Mesothelial cell of epicardium (in vitro differentiated cells): ENCODE results near the gene SLC26A8. TPM values are rescaled to one million over a fixed set of nuclear protein-coding genes. Genes with fewer than 3 reads are reported as not detected.
"Not testable (repeated sequence)": the region's sequence is repeated elsewhere in the genome, so short reads cannot be mapped to it uniquely, and the experiment has no call there.

ENCODE experiments used
- DNase-seq, 2 experiments: peaks; one replicate each; pipeline ENCODE4 v3.0.0; 2021; ENCODE audit warnings: low spot score in 2 of 2; ENCODE audit not compliant: unreplicated experiment in 2 of 2
- H3K27ac Mint-ChIP-seq: 2 replicates; pipeline ENCODE4 v1.8.0; 2021; ENCODE audit warnings: mixed read lengths
- H3K27me3 Mint-ChIP-seq: 2 replicates; pipeline ENCODE4 v1.8.0; 2021; ENCODE audit warnings: low read depth, mixed read lengths
- H3K36me3 Mint-ChIP-seq: 2 replicates; pipeline ENCODE4 v1.8.0; 2021; ENCODE audit warnings: mixed read lengths
- H3K4me1 Mint-ChIP-seq: 2 replicates; pipeline ENCODE4 v1.8.0; 2021; ENCODE audit warnings: mixed read lengths
- H3K4me3 Mint-ChIP-seq: 2 replicates; pipeline ENCODE4 v1.8.0; 2021; ENCODE audit warnings: mild to moderate bottlenecking, moderate library complexity, mixed read lengths
- H3K9me3 Mint-ChIP-seq: 2 replicates; pipeline ENCODE4 v1.8.0; 2021; ENCODE audit warnings: mixed read lengths
- CTCF ChIP-seq: fragments of 200-600 bp; sonication (generic); IDR thresholded peaks from one replicate; pipeline ENCODE4 v1.5.0; 2021; ENCODE audit warnings: antibody characterized with exemption; ENCODE audit not compliant: unreplicated experiment
- total RNA-seq: library from RNA; stranded (reverse); gene quantifications from 3 replicates; pipeline ENCODE4 v1.2.1, GENCODE V29; 2021

Gene SLC26A8
- total RNA-seq, 1 donor from 2014 or later, result 0.29 TPM

- no peak overlapping the region for H3K4me3 Mint-ChIP-seq
- peaks cover 5% of the 10 kb centered on the region for H3K4me1 Mint-ChIP-seq
- H3K27ac Mint-ChIP-seq, result no peak overlapping the region
- no peak for TF ChIP-seq CTCF
- H3K27me3 Mint-ChIP-seq, result no peaks in the 10 kb centered on the region
- no peaks in the 10 kb centered on the region for H3K36me3 Mint-ChIP-seq
- no peaks in the 10 kb centered on the region for H3K9me3 Mint-ChIP-seq
- no peak for DNase-seq
These were observed 69.4 kb downstream of the SLC26A8 start for GRCh38 chr6:35955071-35955470.

GRCh38 chr6:35954333-35954732, 70.1 kb downstream of the SLC26A8 start:
- Mint-ChIP-seq H3K36me3 (no peaks in the 10 kb centered on the region), H3K27ac (no peak overlapping the region), H3K4me3 (no peak overlapping the region), H3K9me3 (no peaks in the 10 kb centered on the region), H3K27me3 (no peaks in the 10 kb centered on the region), H3K4me1 (peaks cover 5% of the 10 kb centered on the region)
- no peak for DNase-seq
- no peak for TF ChIP-seq CTCF

- no peaks in the 10 kb centered on the region for H3K27me3 Mint-ChIP-seq
- no peak overlapping the region for H3K4me3 Mint-ChIP-seq
- H3K27ac Mint-ChIP-seq, result no peak overlapping the region
- no peak for TF ChIP-seq CTCF
- no peak for DNase-seq
- no peaks in the 10 kb centered on the region for H3K9me3 Mint-ChIP-seq
- peaks cover 5% of the 10 kb centered on the region for H3K4me1 Mint-ChIP-seq
- H3K36me3 Mint-ChIP-seq, result no peaks in the 10 kb centered on the region
These were observed 75.7 kb downstream of the SLC26A8 start for GRCh38 chr6:35948725-35949124.

- Mint-ChIP-seq H3K27ac (no peak overlapping the region), H3K36me3 (no peaks in the 10 kb centered on the region), H3K4me1 (no peaks in the 10 kb centered on the region), H3K9me3 (peaks cover 9% of the 10 kb centered on the region), H3K27me3 (no peaks in the 10 kb centered on the region), H3K4me3 (no peak overlapping the region)
- no peak for TF ChIP-seq CTCF
- DNase-seq, result no peak
These were observed 78.8 kb downstream of the SLC26A8 start for GRCh38 chr6:35945650-35946025.

GRCh38 chr6:35943390-35943789, 81.1 kb downstream of the SLC26A8 start:
- Mint-ChIP-seq H3K4me1 (no peaks in the 10 kb centered on the region), H3K4me3 (no peak overlapping the region), H3K9me3 (peaks cover 19% of the 10 kb centered on the region), H3K27me3 (no peaks in the 10 kb centered on the region), H3K27ac (no peak overlapping the region), H3K36me3 (no peaks in the 10 kb centered on the region)
- TF ChIP-seq CTCF, result no peak
- no peak for DNase-seq

- H3K36me3 Mint-ChIP-seq, result no peaks in the 10 kb centered on the region
These were observed 82.1 kb downstream of the SLC26A8 start for GRCh38 chr6:35942355-35942754.

GRCh38 chr6:35941170-35941569, 83.3 kb downstream of the SLC26A8 start:
- peaks cover 31% of the 10 kb centered on the region for H3K9me3 Mint-ChIP-seq
- H3K27ac Mint-ChIP-seq, H3K27me3 Mint-ChIP-seq, H3K36me3 Mint-ChIP-seq, H3K4me3 Mint-ChIP-seq, H3K4me1 Mint-ChIP-seq, DNase-seq: not testable (repeated sequence)

More at GRCh38 chr6:35942355-35942754, 82.1 kb downstream of the SLC26A8 start:
- TF ChIP-seq CTCF, result no peak
- Mint-ChIP-seq H3K4me1 (no peaks in the 10 kb centered on the region), H3K9me3 (peaks cover 26% of the 10 kb centered on the region), H3K4me3 (no peak overlapping the region), H3K27me3 (no peaks in the 10 kb centered on the region), H3K27ac (no peak overlapping the region)
- DNase-seq, result no peak

GRCh38 chr6:35940014-35940413, 84.4 kb downstream of the SLC26A8 start:
- not testable (repeated sequence) for H3K27me3 Mint-ChIP-seq, H3K27ac Mint-ChIP-seq, H3K4me1 Mint-ChIP-seq, H3K4me3 Mint-ChIP-seq, H3K36me3 Mint-ChIP-seq, DNase-seq
- peaks cover 31% of the 10 kb centered on the region for H3K9me3 Mint-ChIP-seq

- not testable (repeated sequence) for H3K27ac Mint-ChIP-seq, H3K4me3 Mint-ChIP-seq, DNase-seq, H3K36me3 Mint-ChIP-seq, H3K27me3 Mint-ChIP-seq
- peaks cover 14% of the 10 kb centered on the region for H3K4me1 Mint-ChIP-seq
- peaks cover 31% of the 10 kb centered on the region for H3K9me3 Mint-ChIP-seq
These were observed 85.2 kb downstream of the SLC26A8 start for GRCh38 chr6:35939259-35939658.
